Measurements from ENCODE around the gene MSX1.

GRCh38 chr4:4875611-4876010 lies 16.1 kb downstream of the MSX1 start:
- no peak for TF ChIP-seq EZH2 (IDR thresholded peaks at IDR 0.05; ENCODE audit: low read length)
- TF ChIP-seq CTCF (optimal IDR thresholded peaks at IDR 0.05 in 1 of 3, IDR thresholded peaks at IDR 0.05 in 1 of 3, conservative IDR thresholded peaks at IDR 0.05 in 1 of 3; ENCODE audit: extremely low read depth in 1 of 3, insufficient read depth in 2 of 3, low read length in 3 of 3), result no peak
